SK-N-SH (cell line): ENCODE measurements around the gene ELOVL3. TPM values are rescaled to one million over a fixed set of nuclear protein-coding genes. Genes with fewer than 3 reads are reported as not detected.

ENCODE experiments used
- CTCF ChIA-PET: fragments of 300-600, 350-600 bp; formaldehyde crosslinking; extraction: SDS; loops from one replicate; lab custom pipeline; 2021; lab: Yijun Ruan, JAX
- POLR2A ChIA-PET: fragments of 350-600 bp; sonication (Branson Sonifier 250); formaldehyde crosslinking; extraction: SDS; loops from one replicate; lab custom pipeline; 2020; ENCODE audit warnings: antibody characterized with exemption, inconsistent platforms; lab: Yijun Ruan, JAX
- DNase-seq: peaks from one replicate; pipeline ENCODE4 v3.0.0; 2012
- H2AFZ ChIP-seq: fragments of 200-600 bp; sonication (generic); 2 replicates; pipeline ENCODE4 v1.8.1; 2016; ENCODE audit warnings: antibody characterized with exemption, mild to moderate bottlenecking, low read depth
- H3F3A ChIP-seq: fragments of 200-600 bp; sonication (generic); replicated peaks from 2 replicates; pipeline ENCODE3; 2016; ENCODE audit warnings: antibody characterized with exemption, mild to moderate bottlenecking; ENCODE audit not compliant: insufficient read depth
- H3K27ac ChIP-seq, 2 experiments: fragments of 200-500 bp in 1 of 2; fragments of 200-600 bp in 1 of 2; sonication (Bioruptor generic) in 1 of 2; sonication (generic), shearing (Covaris generic) in 1 of 2; 2 replicates each; pipeline versions ENCODE4 v1.5.1 to v1.6.1; 2014 to 2016; ENCODE audit warnings: low read depth in 2 of 2, inconsistent platforms in 1 of 2, low read length in 1 of 2, mild to moderate bottlenecking in 1 of 2, mixed read lengths in 1 of 2
- H3K27me3 ChIP-seq: fragments of 200-600 bp; sonication (generic), shearing (Covaris generic); 2 replicates; pipeline ENCODE4 v1.6.1; 2016; ENCODE audit warnings: mixed run types; ENCODE audit not compliant: insufficient read depth
- H3K36me3 ChIP-seq, 2 experiments: fragments of 200-500 bp in 1 of 2; fragments of 200-600 bp in 1 of 2; sonication (Bioruptor generic) in 1 of 2; sonication (generic) in 1 of 2; replicated peaks in 1 of 2; 2 replicates each; pipeline versions ENCODE3 to v1.5.1; 2014 to 2016; ENCODE audit warnings: low read length in 1 of 2, mild to moderate bottlenecking in 1 of 2; ENCODE audit not compliant: insufficient read depth in 2 of 2, control insufficient read depth in 1 of 2
- H3K4me1 ChIP-seq, 2 experiments: fragments of 200-500 bp in 1 of 2; fragments of 200-600 bp in 1 of 2; sonication (Bioruptor generic) in 1 of 2; sonication (generic), shearing (Covaris generic) in 1 of 2; 2 replicates each; pipeline versions ENCODE4 v1.5.1 to v1.6.1; 2014 to 2016; ENCODE audit warnings: low read depth in 1 of 2, low read length in 1 of 2, mixed run types in 1 of 2; ENCODE audit not compliant: insufficient read depth in 2 of 2, control insufficient read depth in 1 of 2
- H3K4me2 ChIP-seq: fragments of 200-600 bp; sonication (generic), shearing (Covaris generic); 2 replicates; pipeline ENCODE4 v1.6.1; 2017; ENCODE audit warnings: mixed run types
- H3K4me3 ChIP-seq, 2 experiments: fragments of 200-500 bp in 1 of 2; fragments of 200-600 bp in 1 of 2; sonication (Bioruptor generic) in 1 of 2; sonication (generic), shearing (Covaris generic) in 1 of 2; 2 replicates each; pipeline versions ENCODE4 v1.5.1 to v1.8.1; 2014 to 2016; ENCODE audit warnings: low read depth in 2 of 2, inconsistent platforms in 1 of 2, low read length in 1 of 2, mild to moderate bottlenecking in 1 of 2, mixed read lengths in 1 of 2, moderate library complexity in 1 of 2
- H3K79me2 ChIP-seq: fragments of 200-600 bp; sonication (generic); 2 replicates; pipeline ENCODE4 v1.8.1; 2017; ENCODE audit warnings: mild to moderate bottlenecking; ENCODE audit not compliant: insufficient read depth
- H3K9ac ChIP-seq: fragments of 200-600 bp; sonication (generic); 2 replicates; pipeline ENCODE4 v1.6.1; 2017; ENCODE audit warnings: mixed run types
- H3K9me2 ChIP-seq: fragments of 200-600 bp; sonication (generic); 2 replicates; pipeline ENCODE4 v1.6.1; 2017; ENCODE audit warnings: mixed run types
- H3K9me3 ChIP-seq: fragments of 200-600 bp; sonication (generic); 2 replicates; pipeline ENCODE4 v1.6.1; 2017; ENCODE audit warnings: mixed run types, mild to moderate bottlenecking, moderate library complexity
- H4K20me1 ChIP-seq: fragments of 200-600 bp; sonication (generic); 2 replicates; pipeline ENCODE4 v1.6.1; 2017; ENCODE audit warnings: mild to moderate bottlenecking, mixed run types; ENCODE audit not compliant: insufficient read depth
- CHD2 ChIP-seq: fragments of 150-350 bp; IDR thresholded peaks from 2 replicates; pipeline ENCODE4 v1.6.1; 2018; ENCODE audit warnings: low read length; ENCODE audit not compliant: partially characterized antibody
- CTCF ChIP-seq: fragments of 200-600 bp; sonication (generic); IDR thresholded peaks from 2 replicates; pipeline ENCODE4 v1.6.1; 2017; ENCODE audit warnings: antibody characterized with exemption, mild to moderate bottlenecking, moderate library complexity
- ELF1 ChIP-seq: IDR thresholded peaks from 2 replicates; pipeline ENCODE4 v1.4.0; 2012
- FOXM1 ChIP-seq: IDR thresholded peaks from 2 replicates; pipeline ENCODE4 v1.4.0; 2012; ENCODE audit warnings: low read depth, mild to moderate bottlenecking
- GATA2 ChIP-seq: sonication (generic); formaldehyde crosslinking; IDR thresholded peaks from 2 replicates; pipeline ENCODE4 v1.5.0; 2020; ENCODE audit warnings: mild to moderate bottlenecking, missing genetic modification reagents
- MAX ChIP-seq: IDR thresholded peaks from 2 replicates; pipeline ENCODE4 v1.4.0; 2012; ENCODE audit warnings: low read depth
- POLR2AphosphoS5 ChIP-seq: IDR thresholded peaks from 2 replicates; pipeline ENCODE4 v1.6.1; 2012; ENCODE audit warnings: low read depth, low read length
- RAD21 ChIP-seq: IDR thresholded peaks from 2 replicates; pipeline ENCODE4 v1.6.1; 2012; ENCODE audit warnings: mild to moderate bottlenecking, low read length
- RCOR1 ChIP-seq: fragments of 150-350 bp; IDR thresholded peaks from 2 replicates; pipeline ENCODE4 v1.6.1; 2017; ENCODE audit warnings: antibody characterized with exemption, low read length
- SMC3 ChIP-seq: IDR thresholded peaks from 2 replicates; pipeline ENCODE4 v1.6.1; 2012; ENCODE audit warnings: low read depth, low read length, improper control_type of control experiment
- WGBS: methylation state at CpG from one replicate; pipeline ENCODE4 v1.1.6; 2017; ENCODE audit warnings: low lambda C conversion rate; 5-methylcytosine and 5-hydroxymethylcytosine counted together
- polyA plus RNA-seq, 3 experiments: library from polyadenylated mRNA; depleted of rRNA; stranded (reverse); fragments of >200 nt; gene quantifications; 2 replicates each; pipeline ENCODE4 v1.2.3, GENCODE V29; 2012

Gene ELOVL3
- polyA plus RNA-seq, 1 of the 3 experiments (the other 2 are of a cell fraction), result 0.25 TPM

- Histone ChIP-seq H3K27me3 (peaks cover 17% of the 10 kb centered on the region; the same call in 1 of the 2 replicates), H3K79me2 (no peaks in the 10 kb centered on the region), H4K20me1 (no peaks in the 10 kb centered on the region), H3K36me3 (no peaks in the 10 kb centered on the region), H3K9ac (no peak overlapping the region), H3K4me1 (peaks cover 0 to 20% of the 10 kb centered on the region in 2 experiments; a peak in 2 of 4 replicates), H2AFZ (peak overlapping the region; percentile 89), H3K4me3 (peak overlapping the region; percentile 42 to 46), H3K9me2 (no peaks in the 10 kb centered on the region), H3F3A (peaks cover 6% of the 10 kb centered on the region), H3K4me2 (peak overlapping the region; percentile 89), H3K9me3 (no peaks in the 10 kb centered on the region), H3K27ac (no peak overlapping the region)
- WGBS, result 3% methylated on average over 24 of the region's 24 CpGs
- CTCF ChIA-PET, result interaction anchor here (0.6 to 23.6 kb wide), 68 partner anchors 8 to 564 kb away, joined by 3 to 824 read pairs (median 7); partner anchors contain the start of genes CUEDC2, FBXL15, GBF1 and NFKB2
- peak; percentile 89 for DNase-seq
- POLR2A ChIA-PET, result interaction anchor here (1.5 kb wide), 1 partner anchor 122 kb away, joined by 6 read pairs; no protein-coding TSS in a partner anchor
- no peak for TF ChIP-seq POLR2AphosphoS5
- TF ChIP-seq RCOR1, result 0 out of 2 replicates have a peak, but pooled peaks have one; percentile 36
- TF ChIP-seq MAX, result peak; percentile 36; the same call in 1 of the 2 replicates
- TF ChIP-seq RAD21, result peak; percentile 98
- TF ChIP-seq CTCF, result peak; percentile 96
- peak; percentile 96 for TF ChIP-seq SMC3
- TF ChIP-seq CHD2, result peak; percentile 16
- TF ChIP-seq ELF1, result no peak
- 0 out of 2 replicates have a peak, but pooled peaks have one; percentile 15 for TF ChIP-seq FOXM1
- TF ChIP-seq GATA2, result no peak
These were observed 3.7 kb downstream of the ELOVL3 start for GRCh38 chr10:102229810-102230263.

GRCh38 chr10:102230264-102230860, 4.3 kb downstream of the ELOVL3 start:
- peak overlapping the region; percentile 89 for H3K4me2 ChIP-seq
- CTCF ChIA-PET, result interaction anchor here (0.6 to 23.6 kb wide), 63 partner anchors 8 to 564 kb away, joined by 3 to 824 read pairs (median 8); partner anchors contain the start of genes CUEDC2, FBXL15, GBF1 and NFKB2

More at GRCh38 chr10:102230264-102230860, 4.3 kb downstream of the ELOVL3 start:
- Histone ChIP-seq H3K9me3 (no peaks in the 10 kb centered on the region), H3K9me2 (no peaks in the 10 kb centered on the region), H3K36me3 (no peaks in the 10 kb centered on the region), H3K27me3 (peaks cover 17% of the 10 kb centered on the region; the same call in 1 of the 2 replicates), H3K79me2 (no peaks in the 10 kb centered on the region), H3K4me1 (peaks cover 0 to 20% of the 10 kb centered on the region in 2 experiments; a peak in 2 of 4 replicates), H3K27ac (no peak overlapping the region), H3F3A (peaks cover 6% of the 10 kb centered on the region), H2AFZ (peak overlapping the region; percentile 89), H4K20me1 (no peaks in the 10 kb centered on the region), H3K9ac (no peak overlapping the region), H3K4me3 (peak overlapping the region; percentile 42 to 46)
- DNase-seq, result peak; percentile 74
- WGBS, result 1% methylated on average over 15 of the region's 50 CpGs
- POLR2A ChIA-PET, result interaction anchor here (1.5 kb wide), 1 partner anchor 122 kb away, joined by 6 read pairs; no protein-coding TSS in a partner anchor
- TF ChIP-seq SMC3, result no peak
- no peak for TF ChIP-seq CTCF
- 0 out of 2 replicates have a peak, but pooled peaks have one; percentile 7 for TF ChIP-seq FOXM1
